Measurements from ENCODE around the gene ST3GAL4.
"Not testable (repeated sequence)": the region's sequence is repeated elsewhere in the genome, so short reads cannot be mapped to it uniquely, and the experiment has no call there.

ST3GAL4 gene

GRCh38 chr11:126308271-126308671 lies 47.2 kb upstream of the ST3GAL4 start:
- ChIA-PET CTCF (interaction anchor here (0.6 to 6.9 kb wide), 6 partner anchors 9 to 444 kb away, joined by 3 to 69 read pairs (median 4); no protein-coding TSS in a partner anchor), POLR2A (no interaction called here)
- H3K36me3 ChIP-seq (ENCODE audit: control insufficient read depth in 2 of 2, insufficient read depth in 1 of 2, low read length in 2 of 2): no peaks in the 10 kb centered on the region
- H3K4me3 ChIP-seq (ENCODE audit: low read depth, low read length): no peak overlapping the region
- no peaks in the 10 kb centered on the region for H3K4me1 ChIP-seq (ENCODE audit: control insufficient read depth, insufficient read depth, low read length)
- no peak overlapping the region for H3K27ac ChIP-seq (ENCODE audit: extremely low read depth, low read depth, low read length)
- TF ChIP-seq ZNF548 (tag by site-specific recombination; IDR thresholded peaks at IDR 0.05) (no peak), ZNF626 (tag by site-specific recombination; IDR thresholded peaks at IDR 0.05) (no peak), KLF1 (tag by site-specific recombination; IDR thresholded peaks at IDR 0.05) (no peak), KLF10 (tag by site-specific recombination; IDR thresholded peaks at IDR 0.05) (no peak), HOXA7 (CRISPR knock-in tag; IDR thresholded peaks at IDR 0.05; ENCODE audit: borderline replicate concordance) (no peak), ZNF121 (tag by site-specific recombination; IDR thresholded peaks at IDR 0.05) (no peak), ZNF211 (tag by site-specific recombination; IDR thresholded peaks at IDR 0.05; ENCODE audit: low read depth) (no peak), PRDM10 (tag by site-specific recombination; IDR thresholded peaks at IDR 0.05) (no peak), BCL6B (tag by site-specific recombination; IDR thresholded peaks at IDR 0.05) (no peak), ZNF560 (tag by site-specific recombination; IDR thresholded peaks at IDR 0.05; ENCODE audit: borderline replicate concordance) (no peak), ZFHX2 (tag by site-specific recombination; conservative IDR thresholded peaks at IDR 0.05) (no peak), ZNF521 (tag by site-specific recombination; IDR thresholded peaks at IDR 0.05) (no peak)
- TF ChIP-seq, protein P1, sequence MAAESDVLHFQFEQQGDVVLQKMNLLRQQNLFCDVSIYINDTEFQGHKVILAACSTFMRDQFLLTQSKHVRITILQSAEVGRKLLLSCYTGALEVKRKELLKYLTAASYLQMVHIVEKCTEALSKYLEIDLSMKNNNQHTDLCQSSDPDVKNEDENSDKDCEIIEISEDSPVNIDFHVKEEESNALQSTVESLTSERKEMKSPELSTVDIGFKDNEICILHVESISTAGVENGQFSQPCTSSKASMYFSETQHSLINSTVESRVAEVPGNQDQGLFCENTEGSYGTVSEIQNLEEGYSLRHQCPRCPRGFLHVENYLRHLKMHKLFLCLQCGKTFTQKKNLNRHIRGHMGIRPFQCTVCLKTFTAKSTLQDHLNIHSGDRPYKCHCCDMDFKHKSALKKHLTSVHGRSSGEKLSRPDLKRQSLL (tag by site-specific recombination; IDR thresholded peaks at IDR 0.05): no peak
- TF ChIP-seq, protein P2, sequence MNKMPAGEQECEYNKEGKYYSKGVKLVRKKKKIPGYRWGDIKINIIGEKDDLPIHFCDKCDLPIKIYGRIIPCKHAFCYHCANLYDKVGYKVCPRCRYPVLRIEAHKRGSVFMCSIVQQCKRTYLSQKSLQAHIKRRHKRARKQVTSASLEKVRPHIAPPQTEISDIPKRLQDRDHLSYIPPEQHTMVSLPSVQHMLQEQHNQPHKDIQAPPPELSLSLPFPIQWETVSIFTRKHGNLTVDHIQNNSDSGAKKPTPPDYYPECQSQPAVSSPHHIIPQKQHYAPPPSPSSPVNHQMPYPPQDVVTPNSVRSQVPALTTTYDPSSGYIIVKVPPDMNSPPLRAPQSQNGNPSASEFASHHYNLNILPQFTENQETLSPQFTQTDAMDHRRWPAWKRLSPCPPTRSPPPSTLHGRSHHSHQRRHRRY (tag by site-specific recombination; IDR thresholded peaks at IDR 0.05): no peak
- H3K9me3 ChIP-seq (ENCODE audit: control insufficient read depth, insufficient read depth, low read depth, low read length): no peaks in the 10 kb centered on the region

- H3K27ac ChIP-seq (ENCODE audit: extremely low read depth, low read depth, low read length); H3K4me1 ChIP-seq (ENCODE audit: control insufficient read depth, insufficient read depth, low read length); H3K36me3 ChIP-seq (ENCODE audit: control insufficient read depth in 2 of 2, insufficient read depth in 1 of 2, low read length in 2 of 2); H3K9me3 ChIP-seq (ENCODE audit: control insufficient read depth, insufficient read depth, low read depth, low read length); H3K4me3 ChIP-seq (ENCODE audit: low read depth, low read length): not testable (repeated sequence)
- CTCF ChIA-PET: interaction anchor here (0.7 to 6.9 kb wide), 2 partner anchors 170 to 404 kb away, joined by 3 to 69 read pairs; no protein-coding TSS in a partner anchor
- POLR2A ChIA-PET: interaction anchor here (0.7 kb wide), 1 partner anchor 60 kb away, joined by 9 read pairs; no protein-coding TSS in a partner anchor
Measured at GRCh38 chr11:126308771-126309170, 46.7 kb upstream of the ST3GAL4 start.
